Muscle layer of duodenum (tissue), 2 donors: Measurements from ENCODE around the gene NDUFV2.

Experiments
- H3K27ac ChIP-seq: one replicate; pipeline ENCODE4 v1.7.0; 2013; ENCODE audit warnings: mild to moderate bottlenecking, low read length
- H3K27me3 ChIP-seq: one replicate; pipeline ENCODE4 v1.7.0; 2013; ENCODE audit warnings: low read depth, mild to moderate bottlenecking, control low read depth, low read length
- H3K36me3 ChIP-seq, 2 donors: one replicate each; pipeline ENCODE4 v1.7.0; 2013; ENCODE audit warnings: low read length in 2 of 2, control low read depth in 1 of 2, mild to moderate bottlenecking in 1 of 2; ENCODE audit not compliant: insufficient read depth in 2 of 2, control insufficient read depth in 1 of 2
- H3K4me1 ChIP-seq, 2 donors: one replicate each; pipeline ENCODE4 v1.7.0; 2013; ENCODE audit warnings: low read length in 2 of 2, mild to moderate bottlenecking in 2 of 2, control low read depth in 1 of 2, moderate library complexity in 1 of 2; ENCODE audit not compliant: insufficient read depth in 2 of 2, control insufficient read depth in 1 of 2
- H3K4me3 ChIP-seq, 2 donors: one replicate each; pipeline ENCODE4 v1.7.0; 2013; ENCODE audit warnings: low read length in 2 of 2, low read depth in 1 of 2, mild to moderate bottlenecking in 1 of 2
- H3K9me3 ChIP-seq, 2 donors: one replicate each; pipeline ENCODE4 v1.7.0; 2013; ENCODE audit warnings: low read length in 2 of 2, control low read depth in 1 of 2, mild to moderate bottlenecking in 1 of 2; ENCODE audit not compliant: control insufficient read depth in 1 of 2
- donor health status: healthy.

The NDUFV2 gene

GRCh38 chr18:9137168-9138066, 34.9 kb downstream of the NDUFV2 start:
- Histone ChIP-seq H3K27me3 (no peaks in the 10 kb centered on the region), H3K27ac (peak overlapping the region; percentile 99), H3K9me3 (no peaks in the 10 kb centered on the region), H3K36me3 (peaks cover 0 to 15% of the 10 kb centered on the region in 2 donors), H3K4me1 (peaks cover 29 to 41% of the 10 kb centered on the region in 2 donors), H3K4me3 (peak overlapping the region; percentile 93 to 100)

GRCh38 chr18:9139400-9140039, 37.0 kb downstream of the NDUFV2 start:
- Histone ChIP-seq H3K4me3 (peak overlapping the region; percentile 81 to 100), H3K9me3 (no peaks in the 10 kb centered on the region), H3K36me3 (peaks cover 0 to 15% of the 10 kb centered on the region in 2 donors), H3K27ac (peak overlapping the region; percentile 99), H3K27me3 (no peaks in the 10 kb centered on the region), H3K4me1 (peaks cover 29 to 51% of the 10 kb centered on the region in 2 donors)

DNA sequence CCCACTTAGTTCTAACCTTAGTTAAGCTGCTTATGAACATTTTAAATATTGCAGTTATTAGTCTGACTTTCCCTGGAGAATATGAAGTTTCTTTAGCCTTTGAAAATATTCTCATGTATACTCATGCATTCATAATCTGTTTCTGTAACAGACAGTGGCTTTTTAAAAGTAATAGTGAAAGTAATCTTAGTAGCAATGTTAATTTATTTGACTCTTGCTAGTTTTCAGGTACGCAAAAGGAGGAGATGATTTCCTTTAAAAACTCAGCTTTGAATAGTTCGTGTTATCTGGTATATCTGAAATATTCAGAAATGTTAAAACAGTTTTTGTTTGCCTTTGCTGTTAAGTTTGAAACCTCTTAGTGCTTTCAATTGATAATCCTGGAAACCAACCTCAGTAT, 37.9 kb downstream of the NDUFV2 start:
- Histone ChIP-seq H3K27me3 (no peaks in the 10 kb centered on the region), H3K4me3 (peak overlapping the region; percentile 47 to 81), H3K36me3 (peaks cover 0 to 15% of the 10 kb centered on the region in 2 donors), H3K9me3 (no peaks in the 10 kb centered on the region), H3K4me1 (peaks cover 29 to 48% of the 10 kb centered on the region in 2 donors), H3K27ac (peak overlapping the region; percentile 99)

DNA sequence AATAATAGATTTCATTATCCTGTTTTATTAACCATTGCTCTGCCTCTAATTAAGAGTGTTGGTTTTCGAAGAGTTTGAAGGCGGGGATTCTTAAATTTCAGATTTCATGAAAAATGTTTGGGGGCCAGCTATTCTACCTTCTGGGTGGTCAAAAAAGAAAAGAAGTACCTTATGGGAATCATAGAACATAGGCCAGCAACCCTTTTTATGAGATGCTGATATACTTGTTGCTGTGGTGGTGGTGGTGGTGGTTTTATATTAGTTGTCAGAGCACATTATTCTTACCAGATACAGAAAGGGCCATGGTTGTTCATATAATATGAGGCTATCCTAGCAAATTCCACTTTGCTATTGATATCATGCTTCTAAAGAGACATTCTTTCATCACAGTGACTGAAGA, 38.5 kb downstream of the NDUFV2 start:
- H3K9me3 ChIP-seq: no peaks in the 10 kb centered on the region

GRCh38 chr18:9146224-9146623, 43.7 kb downstream of the NDUFV2 start:
- no peak overlapping the region for H3K27ac ChIP-seq
- peaks cover 24 to 71% of the 10 kb centered on the region in 2 donors for H3K4me1 ChIP-seq
- no peaks in the 10 kb centered on the region for H3K27me3 ChIP-seq

More for the DNA sequence above, 38.5 kb downstream of the NDUFV2 start:
- H3K27ac ChIP-seq: peak overlapping the region; percentile 99
- no peaks in the 10 kb centered on the region for H3K27me3 ChIP-seq
- peak overlapping the region in 1 of 2 donors; percentile 20 for H3K4me3 ChIP-seq
- peaks cover 25 to 50% of the 10 kb centered on the region in 2 donors for H3K4me1 ChIP-seq
- peaks cover 0 to 13% of the 10 kb centered on the region in 2 donors for H3K36me3 ChIP-seq

DNA sequence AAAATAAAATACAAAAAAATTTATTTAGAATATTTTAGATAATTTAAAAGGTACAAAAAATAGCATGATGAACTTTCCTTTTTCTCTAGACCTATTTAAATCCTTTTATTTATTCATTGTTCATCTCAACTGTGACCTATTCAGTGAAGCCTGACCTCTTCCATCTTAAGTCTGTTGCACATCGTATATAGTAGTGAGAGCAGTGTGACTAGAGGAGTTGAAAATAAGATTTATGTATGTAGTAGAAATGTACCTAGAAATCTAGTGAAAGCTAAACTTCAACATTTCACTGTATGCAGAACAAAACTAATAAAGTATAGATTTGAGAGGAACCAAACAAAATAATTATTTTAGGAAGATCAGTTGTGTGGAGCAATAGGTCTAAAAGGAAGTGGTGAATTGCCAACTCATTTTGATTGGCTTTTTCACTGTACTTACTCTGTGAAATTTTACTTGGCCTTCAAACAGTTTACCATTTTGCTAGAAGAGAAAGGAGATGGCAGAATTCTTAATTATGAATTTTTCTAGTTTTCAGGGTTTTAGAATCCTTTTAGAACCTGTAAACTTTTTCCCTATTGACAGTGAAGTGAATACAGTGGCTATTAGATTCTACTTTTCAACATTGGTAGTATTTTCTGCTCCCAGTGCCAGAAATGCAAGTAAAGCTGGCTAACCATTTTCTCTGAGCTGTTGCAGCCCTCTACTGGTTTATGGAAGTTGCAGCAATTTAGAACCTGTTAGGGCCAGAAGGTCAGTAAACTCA, 45.1 kb downstream of the NDUFV2 start:
- H3K27me3 ChIP-seq: no peaks in the 10 kb centered on the region
- peaks cover 15 to 71% of the 10 kb centered on the region in 2 donors for H3K4me1 ChIP-seq
- H3K4me3 ChIP-seq: no peak overlapping the region
- H3K9me3 ChIP-seq: no peaks in the 10 kb centered on the region
- H3K36me3 ChIP-seq: no peaks in the 10 kb centered on the region
- H3K27ac ChIP-seq: peak overlapping the region; percentile 40

More at GRCh38 chr18:9146224-9146623, 43.7 kb downstream of the NDUFV2 start:
- Histone ChIP-seq H3K4me3 (no peak overlapping the region), H3K36me3 (no peaks in the 10 kb centered on the region), H3K9me3 (no peaks in the 10 kb centered on the region)

- Histone ChIP-seq H3K27ac (peak overlapping the region; percentile 40), H3K4me3 (no peak overlapping the region), H3K4me1 (peaks cover 15 to 71% of the 10 kb centered on the region in 2 donors)
Observed at GRCh38 chr18:9148203-9148552, 45.7 kb downstream of the NDUFV2 start.

DNA sequence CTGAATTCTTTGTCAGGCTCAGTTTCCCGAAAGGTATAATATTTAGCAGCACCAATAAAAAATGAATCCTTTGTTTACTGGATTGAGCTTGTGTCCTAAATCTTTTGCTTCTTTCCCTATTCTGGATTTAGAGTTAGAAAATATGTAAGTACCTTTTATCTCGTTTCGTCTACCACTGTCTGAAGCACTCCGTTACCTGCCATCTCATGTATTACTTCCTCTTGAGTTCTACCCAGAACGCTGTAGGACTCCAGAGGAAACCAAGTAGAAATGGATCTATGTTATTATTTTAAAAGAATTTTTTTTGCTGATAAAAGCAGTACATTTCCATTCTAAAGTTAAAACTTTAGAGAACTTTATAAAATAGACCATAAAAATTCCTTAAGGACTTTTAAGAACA, 47.6 kb downstream of the NDUFV2 start:
- H3K9me3 ChIP-seq: no peaks in the 10 kb centered on the region
- no peak overlapping the region for H3K27ac ChIP-seq
- no peaks in the 10 kb centered on the region for H3K36me3 ChIP-seq
- H3K27me3 ChIP-seq: no peaks in the 10 kb centered on the region
- H3K4me3 ChIP-seq: no peak overlapping the region
- H3K4me1 ChIP-seq: peaks cover 15 to 74% of the 10 kb centered on the region in 2 donors

More at GRCh38 chr18:9148203-9148552, 45.7 kb downstream of the NDUFV2 start:
- no peaks in the 10 kb centered on the region for H3K36me3 ChIP-seq
- no peaks in the 10 kb centered on the region for H3K9me3 ChIP-seq
- H3K27me3 ChIP-seq: no peaks in the 10 kb centered on the region

DNA sequence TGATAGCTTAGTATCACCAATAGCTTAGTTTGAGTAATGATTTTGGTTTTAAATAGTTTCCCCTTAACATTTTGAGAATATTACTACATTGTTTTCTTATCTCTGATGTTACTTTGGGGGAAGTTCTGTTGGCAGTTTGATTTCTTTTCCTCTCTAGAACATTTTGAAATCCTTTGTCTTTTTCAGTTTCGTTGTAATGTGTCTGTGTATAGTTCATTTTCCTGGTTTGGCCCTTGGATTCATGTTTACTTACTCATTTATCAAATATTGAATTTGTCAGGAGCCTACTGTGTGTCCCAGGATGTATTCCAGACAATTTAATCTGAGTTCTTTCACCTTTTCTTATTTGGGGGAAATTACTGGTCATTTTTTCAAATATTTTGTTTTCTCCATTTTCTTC, 50.8 kb downstream of the NDUFV2 start:
- Histone ChIP-seq H3K27ac (no peak overlapping the region), H3K27me3 (no peaks in the 10 kb centered on the region), H3K4me1 (peaks cover under 1 to 44% of the 10 kb centered on the region in 2 donors), H3K9me3 (no peaks in the 10 kb centered on the region), H3K4me3 (no peak overlapping the region), H3K36me3 (no peaks in the 10 kb centered on the region)

DNA sequence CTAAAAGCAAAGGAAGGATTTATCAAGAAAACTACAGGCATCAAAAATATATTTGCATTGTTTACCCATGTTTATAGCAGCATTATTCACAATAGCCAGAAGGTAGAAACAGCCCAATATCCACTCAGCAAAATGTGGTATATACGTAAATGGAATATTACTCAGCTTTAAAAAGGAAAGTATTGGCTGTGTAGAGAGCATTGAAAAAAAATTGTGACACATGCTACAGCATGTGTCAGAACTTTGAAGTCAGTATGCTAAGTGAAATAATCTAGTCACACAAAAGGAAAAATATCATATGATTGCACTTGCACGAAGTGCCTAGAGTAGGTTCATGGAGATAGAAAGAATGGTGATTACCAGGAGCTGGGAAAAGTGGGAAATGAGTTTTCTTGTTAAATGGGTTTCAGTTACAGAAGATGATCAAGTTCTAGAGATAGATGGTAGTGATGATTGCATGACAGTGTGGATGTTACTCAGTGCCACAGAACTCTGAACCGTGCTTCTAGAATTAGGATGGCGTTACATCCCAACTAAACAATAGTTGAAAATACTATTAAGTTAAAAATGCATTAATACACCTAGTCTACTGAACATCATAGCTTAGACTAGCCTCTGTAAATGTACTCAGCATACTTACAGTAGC, 54.2 kb downstream of the NDUFV2 start:
- H3K27me3 ChIP-seq: no peaks in the 10 kb centered on the region
- H3K4me3 ChIP-seq: no peak overlapping the region
- H3K9me3 ChIP-seq: no peaks in the 10 kb centered on the region
- H3K36me3 ChIP-seq: no peaks in the 10 kb centered on the region
- peaks cover 0 to 28% of the 10 kb centered on the region in 2 donors for H3K4me1 ChIP-seq
- no peak overlapping the region for H3K27ac ChIP-seq
